D721Med (cell line): Measurements from ENCODE around the gene MAMDC2.
A peak's percentile ranks its signal among the peaks of the same experiment; 100 is the strongest.

Experiments
- DNase-seq: peaks from one replicate; pipeline ENCODE4 v3.0.0; 2011; ENCODE audit warnings: low spot score; ENCODE audit not compliant: insufficient read length
- FAIRE-seq: peaks from 2 replicates; lab custom pipeline; 2011; peaks lifted over from hg19 to GRCh38; lab: Jason Lieb, UNC
- TF ChIP-seq, protein P1 (sequence below): IDR thresholded peaks from 2 replicates; pipeline ENCODE4 v1.5.1; 2012; ENCODE audit warnings: mild to moderate bottlenecking, control low read depth; ENCODE audit not compliant: insufficient read depth; ENCODE audit errors: missing control alignments

The MAMDC2 gene

DNA sequence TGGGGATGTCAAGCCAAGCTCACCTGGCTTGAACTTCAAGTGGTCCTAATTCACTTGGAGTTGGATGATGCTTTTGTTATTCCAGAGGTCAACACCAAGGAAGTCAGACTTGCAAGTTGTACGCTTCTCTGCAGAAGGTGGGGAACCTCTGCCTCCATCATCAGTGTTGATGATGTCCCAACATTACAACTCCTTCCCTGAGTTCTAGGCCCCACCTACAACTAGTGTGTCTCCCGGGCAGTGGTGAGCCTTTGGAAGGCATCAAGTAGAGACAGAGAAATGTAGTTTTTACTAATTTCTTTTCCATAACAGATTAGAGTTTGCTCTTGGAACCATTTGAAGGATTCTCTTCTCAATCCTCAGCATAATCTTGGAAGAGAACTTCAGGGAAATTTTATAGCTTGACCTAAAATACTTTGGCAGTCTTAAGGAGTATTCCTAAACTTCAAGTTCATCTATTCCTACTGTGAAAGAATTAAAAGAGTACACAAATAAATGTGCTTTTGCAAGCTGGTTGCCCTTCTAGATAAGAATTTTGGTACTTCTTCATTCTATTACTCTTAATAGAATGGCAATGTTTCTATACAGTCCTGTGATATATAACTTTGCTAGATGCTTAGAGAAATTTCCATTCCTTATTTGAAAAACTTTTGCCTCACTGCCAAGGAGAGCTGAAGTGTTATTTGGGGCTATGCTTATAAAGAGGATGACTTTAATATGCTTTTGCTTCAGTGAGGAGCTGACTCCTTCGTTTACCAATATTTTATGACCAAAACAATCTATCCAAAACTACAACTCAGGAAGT, 12.0 kb downstream of the MAMDC2 start:
- no peak for DNase-seq
- FAIRE-seq, result peak; percentile 29
- TF ChIP-seq, protein P1, sequence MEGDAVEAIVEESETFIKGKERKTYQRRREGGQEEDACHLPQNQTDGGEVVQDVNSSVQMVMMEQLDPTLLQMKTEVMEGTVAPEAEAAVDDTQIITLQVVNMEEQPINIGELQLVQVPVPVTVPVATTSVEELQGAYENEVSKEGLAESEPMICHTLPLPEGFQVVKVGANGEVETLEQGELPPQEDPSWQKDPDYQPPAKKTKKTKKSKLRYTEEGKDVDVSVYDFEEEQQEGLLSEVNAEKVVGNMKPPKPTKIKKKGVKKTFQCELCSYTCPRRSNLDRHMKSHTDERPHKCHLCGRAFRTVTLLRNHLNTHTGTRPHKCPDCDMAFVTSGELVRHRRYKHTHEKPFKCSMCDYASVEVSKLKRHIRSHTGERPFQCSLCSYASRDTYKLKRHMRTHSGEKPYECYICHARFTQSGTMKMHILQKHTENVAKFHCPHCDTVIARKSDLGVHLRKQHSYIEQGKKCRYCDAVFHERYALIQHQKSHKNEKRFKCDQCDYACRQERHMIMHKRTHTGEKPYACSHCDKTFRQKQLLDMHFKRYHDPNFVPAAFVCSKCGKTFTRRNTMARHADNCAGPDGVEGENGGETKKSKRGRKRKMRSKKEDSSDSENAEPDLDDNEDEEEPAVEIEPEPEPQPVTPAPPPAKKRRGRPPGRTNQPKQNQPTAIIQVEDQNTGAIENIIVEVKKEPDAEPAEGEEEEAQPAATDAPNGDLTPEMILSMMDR, result no peak

DNA sequence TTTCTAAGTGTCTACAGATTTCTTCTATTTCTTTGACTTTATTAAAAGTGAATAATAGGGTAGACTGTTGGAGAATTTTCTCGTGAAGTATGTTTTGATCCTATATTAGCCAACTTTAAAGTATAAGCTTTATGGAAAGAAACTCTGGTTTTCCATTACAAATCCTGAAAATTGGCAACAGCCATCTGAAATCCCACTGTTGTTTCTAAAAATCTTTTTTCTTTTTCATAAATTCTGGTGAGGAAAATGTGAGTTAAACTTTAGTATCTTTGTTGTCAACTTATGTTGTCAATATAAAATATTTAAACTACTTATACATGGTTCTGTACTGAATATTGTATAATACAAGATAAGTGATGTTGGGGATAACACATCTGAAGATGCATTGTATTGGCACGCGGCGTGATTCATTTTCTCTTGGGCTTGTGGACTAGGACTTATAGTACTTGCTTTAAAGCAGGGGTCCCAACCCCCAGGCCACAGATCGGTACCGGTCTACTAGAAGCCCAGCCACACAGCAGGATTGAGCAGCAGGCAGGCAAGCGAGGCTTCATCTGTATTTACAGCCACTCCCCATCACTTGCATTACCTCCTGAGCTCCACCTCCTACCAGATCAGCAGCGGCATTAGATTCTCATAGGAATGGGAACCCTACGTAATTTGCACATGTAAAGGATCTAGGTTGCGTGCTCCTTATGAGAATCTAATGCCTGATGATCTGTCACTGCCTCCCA, 12.7 kb downstream of the MAMDC2 start:
- FAIRE-seq, result no peak
- DNase-seq, result no peak
- TF ChIP-seq, protein P1, result no peak

DNA sequence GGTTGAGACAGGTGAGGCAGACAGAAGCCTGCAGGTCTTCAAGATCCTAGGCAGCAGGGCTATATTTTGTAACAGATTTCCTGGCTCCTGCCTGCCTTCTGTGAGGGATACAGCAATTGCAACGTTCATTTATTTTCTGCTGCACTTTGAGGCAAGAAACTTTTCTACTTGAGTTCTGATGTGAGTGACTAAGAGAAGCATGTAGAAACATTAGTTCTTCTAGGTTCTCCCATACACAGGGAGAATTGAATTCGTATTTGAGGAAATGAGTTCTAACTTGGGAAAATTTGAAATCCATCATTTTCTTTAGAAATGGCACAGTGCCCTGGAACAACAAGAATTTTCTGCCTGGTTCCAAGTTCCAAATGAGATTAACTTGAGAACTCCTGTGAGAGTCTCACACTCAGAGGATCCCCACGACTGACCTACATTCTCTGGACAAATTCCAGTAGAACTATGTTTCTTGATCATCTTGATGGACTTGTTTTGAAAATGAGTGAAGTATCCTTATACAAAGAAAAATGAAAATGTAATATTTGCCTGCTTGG, 15.0 kb downstream of the MAMDC2 start:
- TF ChIP-seq, protein P1, result no peak
- FAIRE-seq (peak; percentile 58), DNase-seq (no peak)

DNA sequence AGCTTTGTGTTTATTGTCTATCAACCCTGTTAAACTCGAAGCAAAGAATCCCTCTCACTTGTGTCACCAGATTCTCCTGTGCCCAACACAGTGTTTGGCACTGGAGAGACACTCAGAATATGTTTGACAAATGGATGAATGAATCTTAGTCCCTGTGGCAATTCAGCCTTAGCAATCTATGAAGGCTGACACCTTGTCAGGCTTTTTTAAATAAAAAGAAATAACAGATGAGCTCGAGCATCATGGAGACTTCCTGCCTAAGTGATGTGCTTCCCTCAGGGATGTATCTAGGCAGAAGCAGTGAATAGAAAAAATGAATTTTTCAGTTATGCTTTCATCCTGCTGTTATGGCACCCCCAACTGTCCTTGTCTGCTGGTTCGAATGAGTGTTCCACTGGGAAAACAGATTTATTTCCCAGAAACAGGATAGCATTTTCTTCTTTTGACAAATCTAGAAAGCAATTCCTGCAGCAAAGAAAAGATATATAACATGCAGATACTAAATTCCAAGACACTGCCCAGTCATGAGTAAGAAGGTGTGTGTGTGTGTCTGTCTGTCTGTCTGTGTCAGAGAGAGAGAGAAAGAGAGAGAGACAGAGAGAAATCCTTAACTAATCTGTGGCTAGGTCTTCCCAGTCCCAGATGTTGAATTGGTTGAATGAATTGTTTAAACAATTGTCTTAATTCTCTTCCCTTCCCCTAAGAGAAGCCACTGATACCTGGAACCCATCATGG, 16.7 kb downstream of the MAMDC2 start:
- FAIRE-seq (no peak), DNase-seq (no peak)
- TF ChIP-seq, protein P1, result no peak

DNA sequence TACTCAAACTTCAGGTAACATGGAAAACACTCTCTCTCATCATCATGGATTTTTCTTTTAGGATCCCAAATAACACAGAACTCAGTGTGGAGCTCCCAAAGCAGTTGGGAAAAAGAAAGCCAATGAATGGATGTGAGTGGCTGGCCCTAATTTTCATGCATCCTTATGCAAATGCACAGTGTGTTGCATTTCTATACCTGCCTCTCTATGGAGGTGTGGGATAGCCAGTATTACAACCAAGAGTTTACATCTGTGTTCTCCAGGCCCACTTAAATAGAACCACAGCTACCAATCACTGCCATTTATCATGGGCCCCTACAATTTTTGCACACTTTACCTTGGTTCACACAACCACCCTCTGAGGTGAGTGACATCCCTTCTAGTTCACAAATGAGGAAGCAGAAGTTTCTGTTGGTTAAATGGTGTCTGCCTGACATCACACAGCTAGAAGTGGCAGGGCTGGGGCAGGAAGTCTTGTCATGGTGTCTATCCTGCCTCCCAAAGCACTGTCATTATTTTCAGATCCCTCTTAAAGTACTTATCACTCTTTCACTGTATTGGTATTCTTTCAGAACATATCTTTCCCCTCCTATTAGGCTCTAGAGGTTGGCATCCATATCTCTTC, 17.3 kb downstream of the MAMDC2 start:
- DNase-seq (no peak), FAIRE-seq (no peak)
- TF ChIP-seq, protein P1, result no peak

DNA sequence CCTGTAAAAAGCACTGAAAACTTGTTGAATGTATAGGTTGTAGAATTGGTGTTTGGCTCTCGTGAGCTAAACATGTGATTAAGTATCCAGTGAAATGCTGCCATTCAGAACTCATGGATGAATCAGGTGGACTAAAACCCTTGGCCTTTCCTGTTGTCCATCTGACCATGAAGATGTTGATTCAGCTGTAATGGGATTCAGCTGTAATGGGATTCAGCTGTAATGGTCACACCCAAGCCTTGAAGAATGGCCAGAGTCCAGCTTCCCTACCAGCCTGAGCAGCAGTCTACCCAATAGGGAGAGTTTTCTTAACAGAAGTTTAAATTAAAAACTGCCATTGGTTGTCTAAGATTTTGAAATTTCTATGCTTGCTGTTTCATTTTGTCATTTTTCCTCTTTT, 18.1 kb downstream of the MAMDC2 start:
- FAIRE-seq (no peak), DNase-seq (no peak)
- TF ChIP-seq, protein P1, result no peak
